GM21737 (cell line): ENCODE data around the gene TGFBR3.

Experiments
- ATAC-seq: cut with Tn5 transposase; IDR thresholded peaks from one replicate; pipeline ENCODE4 v1.9.1; 2021; ENCODE audit warnings: mild to moderate bottlenecking, moderate library complexity; ENCODE audit not compliant: unreplicated experiment

The TGFBR3 gene

GRCh38 chr1:91827459-91828321 is 58.3 kb downstream of the TGFBR3 start:
- no peak for ATAC-seq

- no peak for ATAC-seq
These were observed 58.9 kb downstream of the TGFBR3 start for GRCh38 chr1:91827087-91827458.

- ATAC-seq, result no peak
These were observed 59.3 kb downstream of the TGFBR3 start for GRCh38 chr1:91826649-91827048.

GRCh38 chr1:91826248-91826647 is 59.7 kb downstream of the TGFBR3 start:
- ATAC-seq, result no peak

GRCh38 chr1:91821126-91821868 is 64.7 kb downstream of the TGFBR3 start:
- ATAC-seq, result no peak

GRCh38 chr1:91819038-91819788 is 66.7 kb downstream of the TGFBR3 start:
- no peak for ATAC-seq

GRCh38 chr1:91818713-91818975 is 67.3 kb downstream of the TGFBR3 start:
- ATAC-seq, result no peak

GRCh38 chr1:91817211-91817905 is 68.6 kb downstream of the TGFBR3 start:
- ATAC-seq, result no peak

- no peak for ATAC-seq
These were observed 69.9 kb downstream of the TGFBR3 start for GRCh38 chr1:91816031-91816430.

GRCh38 chr1:91814448-91814847 is 71.5 kb downstream of the TGFBR3 start:
- ATAC-seq, result no peak

GRCh38 chr1:91813813-91814212 is 72.1 kb downstream of the TGFBR3 start:
- no peak for ATAC-seq

GRCh38 chr1:91811363-91812025 is 74.5 kb downstream of the TGFBR3 start:
- no peak for ATAC-seq

GRCh38 chr1:91809317-91809716 is 76.6 kb downstream of the TGFBR3 start:
- no peak for ATAC-seq

GRCh38 chr1:91807921-91808620 is 77.9 kb downstream of the TGFBR3 start:
- no peak for ATAC-seq

- no peak for ATAC-seq
These were observed 78.9 kb downstream of the TGFBR3 start for GRCh38 chr1:91806769-91807700.

GRCh38 chr1:91806181-91806768 is 79.7 kb downstream of the TGFBR3 start:
- no peak for ATAC-seq

- ATAC-seq, result no peak
These were observed 80.6 kb downstream of the TGFBR3 start for GRCh38 chr1:91805311-91805801.

GRCh38 chr1:91804546-91805023 is 81.4 kb downstream of the TGFBR3 start:
- ATAC-seq, result no peak
